ENCODE data around the gene ARID4A.
"Not testable (repeated sequence)": the region's sequence is repeated elsewhere in the genome, so short reads cannot be mapped to it uniquely, and the experiment has no call there.

Gene ARID4A

DNA sequence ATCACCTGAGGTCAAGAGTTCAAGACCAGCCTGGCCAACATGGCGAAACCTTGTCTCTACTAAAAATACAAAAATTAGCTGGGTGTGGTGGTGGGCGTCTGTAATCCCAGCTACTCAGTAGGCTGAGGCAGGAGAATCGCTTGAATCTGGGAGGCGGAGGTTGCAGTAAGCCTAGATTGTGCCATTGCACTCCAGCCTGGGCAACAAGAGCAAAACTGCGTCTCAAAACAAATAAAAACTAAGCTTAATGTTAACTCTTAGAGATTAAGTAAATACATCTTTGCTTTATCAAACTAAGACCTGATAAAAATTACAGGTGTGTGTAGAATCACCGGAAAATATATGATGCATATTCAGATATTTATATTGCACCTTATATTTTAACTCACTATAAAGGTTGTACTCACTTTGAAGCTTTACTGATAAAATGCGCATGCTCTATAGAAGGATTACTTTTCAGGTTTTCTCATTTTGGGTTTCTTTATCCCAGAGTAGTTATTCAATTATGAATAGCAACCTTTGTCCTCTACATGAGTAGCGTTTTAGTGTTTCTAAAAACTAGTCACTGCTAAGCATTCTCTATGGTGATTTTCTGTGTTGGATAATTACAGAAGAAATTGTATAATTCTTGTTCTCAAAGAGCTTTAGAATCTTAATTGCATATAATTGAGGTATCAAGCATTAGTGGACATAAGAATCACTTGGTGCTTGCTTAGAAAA lies 9.4 kb downstream of the ARID4A start:
- Mint-ChIP-seq H3K9me3 (no peaks in the 10 kb centered on the region), H3K4me3 (no peak overlapping the region), H3K4me1 (peaks cover 14% of the 10 kb centered on the region), H3K36me3 (peaks cover 25% of the 10 kb centered on the region), H3K27me3 (no peaks in the 10 kb centered on the region), H3K27ac (no peak overlapping the region)
- ATAC-seq = no peak

DNA sequence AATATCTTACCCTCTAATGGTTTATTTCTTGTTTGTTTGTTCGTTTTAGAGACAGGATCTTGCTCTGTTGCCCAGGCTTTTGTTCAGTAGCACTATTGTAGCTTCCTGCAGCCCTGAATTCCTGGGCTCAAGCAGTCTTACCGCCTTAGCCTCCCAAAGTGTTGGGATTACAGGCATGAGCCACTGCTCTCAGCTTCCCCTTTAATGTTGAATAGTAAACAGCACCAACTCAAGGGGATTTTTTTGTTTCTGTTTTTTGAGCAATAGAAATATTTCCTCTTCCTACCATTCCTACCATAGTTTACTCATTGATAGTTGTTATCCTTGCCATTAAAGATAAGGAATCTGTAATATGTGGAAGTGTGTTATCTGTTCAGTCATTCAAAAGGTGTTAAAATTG lies 10.7 kb downstream of the ARID4A start:
- H3K27me3 Mint-ChIP-seq = no peaks in the 10 kb centered on the region
- no peak overlapping the region for H3K27ac Mint-ChIP-seq
- peaks cover 14% of the 10 kb centered on the region for H3K4me1 Mint-ChIP-seq
- no peaks in the 10 kb centered on the region for H3K9me3 Mint-ChIP-seq
- ATAC-seq = no peak
- H3K36me3 Mint-ChIP-seq = peaks cover 31% of the 10 kb centered on the region
- no peak overlapping the region for H3K4me3 Mint-ChIP-seq

DNA sequence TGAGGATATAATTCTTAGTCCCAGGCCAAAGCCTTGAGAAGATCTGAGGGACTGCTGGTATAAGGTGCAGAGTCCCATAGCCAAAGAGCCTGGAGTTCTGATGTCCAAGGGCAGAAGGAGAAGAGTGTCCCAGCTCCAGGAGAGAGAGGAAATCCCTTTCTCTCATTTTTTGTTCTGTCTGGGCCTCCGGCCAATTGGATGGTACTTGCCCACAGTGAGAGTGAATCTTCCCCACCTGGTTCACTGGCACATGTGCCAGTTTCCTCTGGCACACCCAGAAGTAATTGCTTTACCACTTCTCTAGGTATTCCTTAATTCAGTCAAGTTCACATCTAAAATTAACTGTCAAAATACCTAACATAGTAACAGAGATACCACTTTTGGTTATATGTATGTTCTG lies 15.3 kb downstream of the ARID4A start:
- Mint-ChIP-seq H3K36me3 (peaks cover 26% of the 10 kb centered on the region), H3K27ac (no peak overlapping the region), H3K27me3 (no peaks in the 10 kb centered on the region), H3K4me1 (peaks cover 7% of the 10 kb centered on the region), H3K9me3 (no peaks in the 10 kb centered on the region), H3K4me3 (no peak overlapping the region)
- no peak for ATAC-seq

DNA sequence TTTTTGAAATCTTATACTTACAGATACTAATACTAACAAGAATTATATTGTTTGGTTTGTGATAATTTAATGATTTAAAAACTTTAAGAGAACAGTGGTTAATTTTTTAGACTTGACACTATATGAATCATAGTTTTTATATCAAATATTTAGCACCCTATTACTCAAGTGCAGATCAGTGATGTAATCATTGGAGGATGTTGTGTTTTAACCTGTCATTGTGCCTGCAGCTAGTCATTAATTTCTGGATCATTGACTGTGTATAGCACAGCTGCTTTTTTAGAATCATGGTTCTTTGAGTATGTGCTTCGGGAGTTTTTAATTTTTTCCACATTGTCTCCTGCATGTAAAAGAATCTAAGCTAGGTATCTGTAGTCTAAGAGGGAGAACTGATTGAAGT lies 17.3 kb downstream of the ARID4A start:
- H3K4me3 Mint-ChIP-seq = no peak overlapping the region
- no peaks in the 10 kb centered on the region for H3K9me3 Mint-ChIP-seq

DNA sequence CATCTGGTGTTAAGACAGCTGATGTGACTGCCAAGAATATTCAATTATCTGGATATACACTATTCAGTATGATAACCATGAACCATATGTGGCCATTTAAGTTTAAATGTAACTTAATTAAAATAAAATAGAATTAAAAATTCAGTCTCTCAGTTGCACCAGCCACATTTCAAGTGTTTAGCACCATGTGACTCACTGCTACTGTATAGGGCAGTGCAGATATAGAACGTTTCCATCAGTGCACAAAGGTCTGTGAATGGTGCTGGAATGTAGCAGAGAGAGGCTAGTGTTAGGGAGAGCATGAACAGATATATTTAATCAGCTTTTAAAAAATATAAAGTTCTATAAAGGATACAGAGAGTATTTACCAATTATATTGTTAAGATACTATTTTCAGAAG lies 28.7 kb downstream of the ARID4A start:
- Mint-ChIP-seq H3K9me3 (no peaks in the 10 kb centered on the region), H3K4me1 (peaks cover 14% of the 10 kb centered on the region), H3K27ac (no peak overlapping the region), H3K4me3 (no peak overlapping the region), H3K36me3 (peaks cover 32% of the 10 kb centered on the region), H3K27me3 (no peaks in the 10 kb centered on the region)
- ATAC-seq = no peak

More for the DNA sequence above, 17.3 kb downstream of the ARID4A start:
- Mint-ChIP-seq H3K4me1 (no peaks in the 10 kb centered on the region), H3K27me3 (no peaks in the 10 kb centered on the region), H3K27ac (no peak overlapping the region), H3K36me3 (peaks cover 19% of the 10 kb centered on the region)
- ATAC-seq = no peak

DNA sequence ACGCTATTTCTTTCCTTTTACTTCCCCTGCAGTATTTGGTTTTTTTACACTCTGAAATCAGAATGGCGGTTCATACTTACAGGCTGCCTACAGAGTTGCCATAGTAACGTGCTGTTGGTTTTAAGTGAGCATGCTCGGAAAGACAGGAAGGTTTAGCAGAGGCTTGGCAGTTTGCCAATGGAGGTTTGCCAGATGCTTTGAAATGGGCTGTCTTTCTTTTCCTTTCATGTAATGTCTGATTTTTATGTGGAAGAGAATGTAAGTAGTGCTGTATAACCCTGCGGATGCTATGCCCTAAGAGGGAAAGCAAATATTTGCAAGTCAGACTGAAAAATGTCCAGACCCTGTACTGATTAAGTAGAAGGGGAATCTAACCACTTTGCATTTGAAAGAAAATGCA lies 32.8 kb downstream of the ARID4A start:
- Mint-ChIP-seq H3K27ac (peak overlapping the region; percentile 77), H3K4me1 (peaks cover 20% of the 10 kb centered on the region), H3K36me3 (peaks cover 30% of the 10 kb centered on the region), H3K9me3 (no peaks in the 10 kb centered on the region), H3K4me3 (no peak overlapping the region), H3K27me3 (no peaks in the 10 kb centered on the region)
- peak; percentile 84 for ATAC-seq

DNA sequence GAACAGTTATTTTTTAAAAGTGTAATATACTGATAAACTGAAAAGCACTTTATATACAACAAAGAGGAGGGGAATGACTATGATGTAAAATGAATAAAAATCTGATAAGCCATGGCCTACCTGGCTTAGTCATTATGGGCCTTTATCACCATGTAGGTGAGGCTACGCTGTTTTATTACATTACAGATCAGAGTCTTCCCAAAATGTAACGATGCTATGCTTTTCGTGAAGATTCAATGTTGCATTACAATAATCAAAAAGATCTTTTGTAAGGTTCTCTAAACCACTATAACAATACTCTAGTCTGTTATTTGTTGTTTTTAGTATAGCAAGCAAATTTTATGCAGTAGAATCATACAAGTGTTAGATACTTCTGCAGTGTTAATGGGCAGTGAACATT lies 34.2 kb downstream of the ARID4A start:
- ATAC-seq = no peak
- Mint-ChIP-seq H3K4me1 (peaks cover 20% of the 10 kb centered on the region), H3K27me3 (no peaks in the 10 kb centered on the region), H3K4me3 (no peak overlapping the region), H3K36me3 (peaks cover 22% of the 10 kb centered on the region), H3K9me3 (no peaks in the 10 kb centered on the region), H3K27ac (no peak overlapping the region)

DNA sequence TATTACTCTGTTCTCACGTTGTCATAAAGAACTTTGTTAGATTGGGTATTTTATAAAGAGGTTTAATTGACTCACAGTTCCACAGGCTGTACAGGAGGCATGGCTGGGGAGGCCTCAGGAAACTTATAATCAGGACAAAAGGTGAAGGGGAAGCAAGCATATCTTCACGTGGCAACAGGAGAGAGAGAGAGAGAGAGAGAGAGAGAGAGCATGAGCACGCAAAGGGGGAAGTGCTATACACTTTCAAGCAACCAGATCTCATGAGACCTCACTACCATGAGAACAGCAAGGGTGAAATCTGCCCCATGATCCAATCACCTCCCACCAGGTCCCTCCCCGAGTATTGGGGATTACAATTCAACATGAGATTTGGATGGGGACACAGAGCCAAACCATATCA lies 41.3 kb downstream of the ARID4A start:
- not testable (repeated sequence) for ATAC-seq, H3K9me3 Mint-ChIP-seq, H3K4me3 Mint-ChIP-seq, H3K27me3 Mint-ChIP-seq
- Mint-ChIP-seq H3K36me3 (peaks cover 39% of the 10 kb centered on the region), H3K4me1 (peaks cover 13% of the 10 kb centered on the region), H3K27ac (peak overlapping the region; percentile 31)

DNA sequence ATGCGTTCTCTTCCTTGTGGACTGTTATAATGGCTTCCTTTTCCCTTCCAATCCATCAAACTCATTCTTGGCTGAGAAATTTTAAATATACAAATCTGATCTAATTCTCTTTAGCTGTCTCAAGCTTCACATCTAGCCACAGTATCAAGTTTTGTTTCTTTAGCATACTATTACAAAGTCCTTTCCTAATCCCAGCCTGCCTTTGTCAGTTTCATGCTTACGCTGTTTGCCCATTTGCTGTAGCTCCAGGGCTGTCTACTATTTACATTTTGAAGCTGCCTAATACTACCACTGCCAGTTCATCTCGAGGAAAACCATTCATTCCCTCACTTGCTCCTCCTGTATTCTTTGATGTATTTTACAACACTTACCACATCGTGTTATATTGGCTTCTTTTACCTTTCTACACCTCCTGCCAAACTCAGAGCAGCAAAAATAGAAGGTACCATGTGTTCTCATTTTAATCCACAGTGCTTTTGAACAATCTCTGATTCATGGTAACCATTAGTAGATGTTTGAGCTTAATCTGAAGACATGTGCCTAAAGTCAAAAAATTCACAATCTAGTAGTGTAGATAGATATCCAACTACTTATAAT lies 42.9 kb downstream of the ARID4A start:
- Mint-ChIP-seq H3K4me1 (peaks cover 7% of the 10 kb centered on the region), H3K36me3 (peaks cover 32% of the 10 kb centered on the region), H3K4me3 (no peak overlapping the region), H3K9me3 (no peaks in the 10 kb centered on the region), H3K27me3 (no peaks in the 10 kb centered on the region), H3K27ac (no peak overlapping the region)
- ATAC-seq = no peak

DNA sequence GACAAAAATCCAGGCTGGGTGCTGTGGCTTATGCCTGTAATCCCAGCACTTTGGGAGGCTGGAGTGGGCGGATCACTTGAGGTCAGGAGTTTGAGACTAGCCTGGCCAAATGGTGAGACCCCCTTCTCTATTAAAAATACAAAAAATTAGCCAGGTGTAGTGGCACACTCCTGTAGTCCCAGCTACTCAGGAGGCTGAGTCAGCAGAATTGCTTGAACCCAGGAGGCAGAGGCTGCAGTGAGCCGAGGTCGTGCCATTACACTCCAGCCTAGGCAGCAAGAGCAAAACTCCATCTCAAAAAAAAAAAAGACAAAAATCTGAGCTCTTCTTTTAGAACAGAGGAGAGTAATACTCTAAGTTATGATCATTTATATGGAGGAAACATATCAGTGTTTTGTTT lies 45.2 kb downstream of the ARID4A start:
- ATAC-seq, H3K4me1 Mint-ChIP-seq, H3K4me3 Mint-ChIP-seq, H3K27me3 Mint-ChIP-seq, H3K9me3 Mint-ChIP-seq, H3K27ac Mint-ChIP-seq: not testable (repeated sequence)
- peaks cover 41% of the 10 kb centered on the region for H3K36me3 Mint-ChIP-seq

DNA sequence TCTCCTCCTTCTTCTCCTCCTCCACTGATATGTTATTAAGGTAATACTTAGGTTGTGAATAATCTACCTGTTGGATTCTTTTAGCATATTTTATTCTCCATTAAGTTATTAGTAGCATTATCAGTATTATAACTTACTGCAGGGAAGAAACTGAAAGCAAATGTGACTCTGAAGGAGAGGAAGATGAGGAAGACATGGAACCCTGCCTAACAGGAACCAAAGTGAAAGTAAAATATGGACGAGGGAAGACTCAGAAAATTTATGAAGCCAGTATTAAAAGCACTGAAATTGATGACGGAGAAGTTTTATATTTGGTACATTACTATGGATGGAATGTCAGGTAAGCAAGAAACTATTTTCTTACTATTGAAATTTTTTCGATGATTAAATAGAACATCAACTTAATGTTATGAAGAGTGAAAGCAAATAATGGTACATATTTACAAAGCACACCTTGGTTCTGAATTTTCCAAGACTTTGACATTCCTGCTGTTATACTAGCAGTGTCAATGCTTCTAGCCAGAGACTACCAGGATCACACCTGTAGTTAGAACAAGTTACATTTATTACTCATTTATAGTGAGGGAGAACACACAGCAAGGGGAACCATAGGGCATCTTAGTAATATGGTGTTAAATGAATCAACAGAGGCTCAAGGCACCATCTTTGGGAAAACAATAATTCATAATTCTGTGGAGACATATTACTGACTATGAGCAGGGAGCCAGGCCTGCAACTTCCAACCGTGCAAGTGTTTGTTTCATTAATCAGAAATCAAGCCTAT lies 55.4 kb downstream of the ARID4A start:
- Mint-ChIP-seq H3K4me3 (no peak overlapping the region), H3K27me3 (no peaks in the 10 kb centered on the region), H3K27ac (peak overlapping the region; percentile 69), H3K36me3 (peaks cover 50% of the 10 kb centered on the region), H3K4me1 (peaks cover 6% of the 10 kb centered on the region), H3K9me3 (no peaks in the 10 kb centered on the region)
- no peak for ATAC-seq

DNA sequence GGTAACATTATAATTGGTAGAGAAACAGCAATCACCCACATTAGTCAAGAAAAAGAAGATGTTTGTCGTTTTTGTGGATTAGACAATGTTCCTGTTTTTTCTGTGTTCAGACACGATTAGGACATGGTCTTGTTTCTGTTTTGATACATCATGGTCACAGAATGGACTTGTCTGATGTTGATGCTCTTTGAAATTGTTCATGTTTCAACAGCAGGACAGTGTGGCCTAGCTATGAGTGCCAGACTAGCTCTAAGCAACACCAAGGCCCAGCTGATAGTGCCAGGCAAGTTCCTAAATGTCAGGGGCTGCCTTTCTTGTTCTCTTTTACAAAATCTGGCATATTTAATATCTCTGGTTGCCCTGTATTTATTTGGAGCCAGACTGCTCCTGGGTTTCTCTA lies 56.5 kb downstream of the ARID4A start:
- H3K4me3 Mint-ChIP-seq = no peak overlapping the region
- peaks cover 6% of the 10 kb centered on the region for H3K4me1 Mint-ChIP-seq
- no peak for ATAC-seq
- H3K9me3 Mint-ChIP-seq = no peaks in the 10 kb centered on the region
- no peaks in the 10 kb centered on the region for H3K27me3 Mint-ChIP-seq
- peaks cover 48% of the 10 kb centered on the region for H3K36me3 Mint-ChIP-seq
- no peak overlapping the region for H3K27ac Mint-ChIP-seq

DNA sequence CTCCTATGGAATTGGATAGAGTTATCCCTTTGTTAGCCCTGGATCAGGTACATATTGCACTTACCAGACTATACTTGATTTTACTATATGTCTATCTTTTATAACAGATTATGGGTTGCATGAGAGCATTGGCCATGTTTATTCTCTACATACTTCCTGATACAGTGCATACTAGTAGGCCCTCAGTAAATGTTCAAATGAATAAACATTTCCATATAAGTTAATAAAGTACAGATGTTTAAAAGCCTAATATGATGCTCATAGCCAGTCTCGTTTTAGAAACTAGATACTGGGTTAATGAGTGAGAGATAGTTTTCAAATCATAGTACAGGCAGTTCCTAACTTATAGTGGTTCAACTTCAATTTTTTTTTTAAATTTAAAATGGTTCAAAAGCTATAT lies 57.9 kb downstream of the ARID4A start:
- Mint-ChIP-seq H3K4me3 (no peak overlapping the region), H3K9me3 (no peaks in the 10 kb centered on the region), H3K27me3 (no peaks in the 10 kb centered on the region), H3K27ac (no peak overlapping the region), H3K4me1 (peaks cover 6% of the 10 kb centered on the region), H3K36me3 (peaks cover 53% of the 10 kb centered on the region)
- ATAC-seq = no peak

DNA sequence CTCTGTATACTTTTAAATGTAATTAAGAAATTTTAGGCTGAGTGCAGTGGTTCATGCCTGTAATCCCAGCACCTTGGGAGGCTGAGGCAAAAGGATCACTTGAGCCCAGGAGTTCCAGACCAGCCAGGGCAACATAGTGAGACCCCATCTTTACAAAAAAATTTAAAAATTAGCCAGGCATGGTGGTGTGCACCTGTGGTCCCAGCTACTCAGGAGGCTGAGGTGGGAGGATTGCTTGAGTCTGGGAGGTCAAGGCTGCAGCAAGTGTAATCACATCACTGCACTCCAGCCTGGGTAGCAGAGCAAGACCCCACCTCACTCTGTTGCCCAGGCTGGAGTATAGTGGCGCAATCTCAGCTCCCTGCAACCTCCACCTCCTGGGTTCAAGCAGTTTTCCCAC lies 63.9 kb downstream of the ARID4A start:
- H3K27ac Mint-ChIP-seq, H3K9me3 Mint-ChIP-seq, H3K27me3 Mint-ChIP-seq, H3K4me1 Mint-ChIP-seq, ATAC-seq, H3K4me3 Mint-ChIP-seq: not testable (repeated sequence)
- H3K36me3 Mint-ChIP-seq = peaks cover 49% of the 10 kb centered on the region

DNA sequence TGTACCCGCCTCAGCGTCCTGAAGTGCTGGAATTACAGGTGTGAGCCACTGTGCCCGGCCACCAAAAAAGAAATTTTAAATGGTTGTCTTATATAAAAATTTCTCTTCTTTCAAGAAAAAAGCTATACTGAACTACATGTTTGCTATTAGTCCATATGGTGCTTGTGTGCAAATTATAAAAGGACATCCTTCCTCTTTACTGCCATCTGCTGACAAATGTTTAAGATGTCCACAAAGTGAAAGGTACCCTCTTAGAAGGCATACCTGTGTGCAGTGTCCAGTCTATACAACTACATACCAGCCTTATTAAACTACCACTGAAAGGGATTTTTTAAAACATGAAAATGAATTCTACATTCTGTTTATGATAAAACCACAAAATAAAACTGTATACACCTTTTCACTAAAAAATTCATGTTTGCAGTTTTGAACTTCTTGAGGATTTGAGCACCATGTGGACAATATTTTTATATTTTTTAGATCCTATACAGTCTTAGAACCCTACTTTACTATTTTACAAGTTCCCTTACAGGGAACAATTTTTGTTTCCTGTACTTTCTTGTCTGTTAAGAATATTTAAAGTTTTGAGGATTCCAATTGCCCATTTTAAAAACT lies 64.5 kb downstream of the ARID4A start:
- peaks cover 55% of the 10 kb centered on the region for H3K36me3 Mint-ChIP-seq
- no peak for ATAC-seq
- no peaks in the 10 kb centered on the region for H3K27me3 Mint-ChIP-seq
- no peaks in the 10 kb centered on the region for H3K9me3 Mint-ChIP-seq
- H3K4me3 Mint-ChIP-seq = no peak overlapping the region
- no peaks in the 10 kb centered on the region for H3K4me1 Mint-ChIP-seq
- no peak overlapping the region for H3K27ac Mint-ChIP-seq
